GM12878 (cell line): Measurements from ENCODE around the gene INHBC. TPM values are rescaled to one million over a fixed set of nuclear protein-coding genes. Genes with fewer than 3 reads are reported as not detected.

Source experiments
- ATAC-seq: fragments of 200-7000 bp; cut with Tn5 transposase; 3 replicates; pipeline ENCODE4 v1.9.1; 2020; ENCODE audit warnings: mild to moderate bottlenecking, moderate library complexity
- BruUV-seq: library from RNA; stranded (reverse); fragments of 400-500 nt; replicated peaks from 2 replicates; lab custom pipeline; 2021; lab: Mats Ljungman, UMichigan
- CTCF ChIA-PET: fragments of 300-600 bp; sonication (Branson Sonifier 250); formaldehyde crosslinking; extraction: SDS; loops from one replicate; lab custom pipeline; 2021; ENCODE audit warnings: inconsistent platforms; lab: Yijun Ruan, JAX
- POLR2A ChIA-PET: fragments of 350-600 bp; formaldehyde crosslinking; extraction: SDS; loops from one replicate; lab custom pipeline; 2021; ENCODE audit warnings: inconsistent platforms; lab: Charles Lee
- RAD21 ChIA-PET: fragments of 300-600 bp; sonication (Branson Sonifier 250); formaldehyde crosslinking; loops from one replicate; lab custom pipeline; 2023; ENCODE audit warnings: antibody characterized with exemption; ENCODE audit not compliant: unreplicated experiment; lab: Charles Lee
- SMC1A ChIA-PET: fragments of 300-600 bp; sonication (Branson Sonifier 250); formaldehyde crosslinking; loops from one replicate; lab custom pipeline; 2023; ENCODE audit not compliant: unreplicated experiment, uncharacterized antibody; lab: Charles Lee
- DNase-seq: peaks from one replicate; pipeline ENCODE4 v3.0.0-alpha.2; 2011; ENCODE audit warnings: low read depth, low spot score
- FAIRE-seq: peaks from 3 replicates; lab custom pipeline; 2011; peaks lifted over from hg19 to GRCh38; lab: Jason Lieb, UNC
- H2AFZ ChIP-seq: 2 replicates; pipeline ENCODE4 v1.6.0; 2011; ENCODE audit warnings: low read depth, low read length, control low read depth; ENCODE audit not compliant: control insufficient read depth
- H3K27ac ChIP-seq: 2 replicates; pipeline ENCODE4 v1.5.1; 2011; ENCODE audit warnings: control low read depth; ENCODE audit not compliant: control insufficient read depth, insufficient read depth
- H3K27me3 ChIP-seq, 2 experiments: replicated peaks in 1 of 2; 2 replicates each; pipeline versions ENCODE4 v1.6.0 to v1.6.1; 2011; ENCODE audit warnings: low read length in 1 of 2; ENCODE audit not compliant: control insufficient read depth in 2 of 2, insufficient read depth in 2 of 2
- H3K36me3 ChIP-seq, 2 experiments: 2 replicates each; pipeline ENCODE4 v1.5.1; 2011; ENCODE audit warnings: low read length in 1 of 2; ENCODE audit not compliant: control insufficient read depth in 2 of 2, insufficient read depth in 2 of 2
- H3K4me1 ChIP-seq: 2 replicates; pipeline ENCODE4 v1.6.1; 2011; ENCODE audit warnings: mild to moderate bottlenecking, low read length, moderate library complexity, mixed read lengths; ENCODE audit not compliant: control insufficient read depth, insufficient read depth
- H3K4me2 ChIP-seq: 2 replicates; pipeline ENCODE4 v1.6.0; 2011; ENCODE audit warnings: control low read depth; ENCODE audit not compliant: control insufficient read depth, insufficient read depth
- H3K4me3 ChIP-seq: fragments of 200-600 bp; sonication (generic); 2 replicates; pipeline ENCODE4 v1.5.1; 2016
- H3K79me2 ChIP-seq: 2 replicates; pipeline ENCODE4 v1.6.0; 2011; ENCODE audit warnings: low read length; ENCODE audit not compliant: control insufficient read depth, insufficient read depth
- H3K9ac ChIP-seq: 2 replicates; pipeline ENCODE4 v1.8.0; 2011; ENCODE audit warnings: low read length, control low read depth, mixed read lengths; ENCODE audit not compliant: control insufficient read depth, insufficient read depth
- H3K9me3 ChIP-seq: replicated peaks from 3 replicates; pipeline ENCODE4 v1.5.1; 2011; ENCODE audit warnings: mild to moderate bottlenecking, low read length; ENCODE audit not compliant: control insufficient read depth, insufficient read depth
- H4K20me1 ChIP-seq: 2 replicates; pipeline ENCODE4 v1.6.0; 2011; ENCODE audit not compliant: control insufficient read depth, insufficient read depth
- ASH2L ChIP-seq: fragments of 300-600, 200-600 bp; sonication (generic); IDR thresholded peaks from 2 replicates; pipeline ENCODE4 v1.6.1; 2017; ENCODE audit warnings: low read depth, mild to moderate bottlenecking, borderline replicate concordance
- CBFB ChIP-seq: IDR thresholded peaks from 2 replicates; pipeline ENCODE4 v1.6.1; 2016; ENCODE audit warnings: antibody characterized with exemption, low read depth
- EGR1 ChIP-seq, 2 experiments: IDR thresholded peaks; 1 replicate in 1 of 2; 2 replicates in 1 of 2; pipeline ENCODE4 v1.6.1; 2011 to 2012; ENCODE audit warnings: low read depth in 2 of 2, low read length in 2 of 2, borderline replicate concordance in 1 of 2, mild to moderate bottlenecking in 1 of 2, moderate library complexity in 1 of 2
- GATAD2B ChIP-seq: fragments of 450-650 bp; conservative IDR thresholded peaks from 2 replicates; pipeline ENCODE4 v1.6.1; 2017; ENCODE audit warnings: low read depth, mild to moderate bottlenecking, moderate library complexity
- HDAC2 ChIP-seq: fragments of 200-600 bp; sonication (generic); IDR thresholded peaks from 2 replicates; pipeline ENCODE4 v1.6.1; 2017
- IKZF2 ChIP-seq, 2 experiments: fragments of 450-650 bp; IDR thresholded peaks; 2 replicates each; pipeline ENCODE4 v1.6.1; 2017; ENCODE audit warnings: mild to moderate bottlenecking in 2 of 2, moderate library complexity in 2 of 2
- IRF4 ChIP-seq: IDR thresholded peaks from 2 replicates; pipeline ENCODE4 v1.6.1; 2011; ENCODE audit warnings: low read depth, low read length
- IRF5 ChIP-seq: fragments of 450-650 bp; IDR thresholded peaks from 2 replicates; pipeline ENCODE4 v1.6.1; 2017; ENCODE audit warnings: borderline replicate concordance
- JUND ChIP-seq: IDR thresholded peaks from 2 replicates; pipeline ENCODE4 v1.6.1; 2012; ENCODE audit warnings: low read depth, mild to moderate bottlenecking, low read length, improper control_type of control experiment, moderate library complexity
- KAT2A ChIP-seq: conservative IDR thresholded peaks from 2 replicates; pipeline ENCODE4 v1.6.1; 2011; ENCODE audit warnings: low read depth, low read length; ENCODE audit not compliant: control insufficient read depth
- KDM1A ChIP-seq: fragments of 200-600 bp; sonication (generic); IDR thresholded peaks from 2 replicates; pipeline ENCODE4 v1.6.1; 2016; ENCODE audit warnings: borderline replicate concordance
- MEF2B ChIP-seq: fragments of 450-650 bp; IDR thresholded peaks from 2 replicates; pipeline ENCODE4 v1.6.1; 2018; ENCODE audit warnings: mild to moderate bottlenecking, moderate library complexity; ENCODE audit not compliant: partially characterized antibody, poor library complexity, severe bottlenecking
- MXI1 ChIP-seq: fragments of 150-350 bp; IDR thresholded peaks from 2 replicates; pipeline ENCODE4 v1.6.1; 2011; ENCODE audit warnings: low read depth, mild to moderate bottlenecking, inconsistent platforms, low read length, improper control_type of control experiment
- NFYB ChIP-seq: IDR thresholded peaks from 2 replicates; pipeline ENCODE4 v1.6.1; 2011; ENCODE audit warnings: low read depth, mild to moderate bottlenecking, low read length, improper control_type of control experiment, moderate library complexity; ENCODE audit not compliant: insufficient read depth
- NR2C1 ChIP-seq: fragments of 450-650 bp; IDR thresholded peaks from 2 replicates; pipeline ENCODE4 v1.6.1; 2017; ENCODE audit warnings: antibody characterized with exemption, mild to moderate bottlenecking, moderate library complexity
- NRF1 ChIP-seq: conservative IDR thresholded peaks from 2 replicates; pipeline ENCODE4 v1.6.1; 2011; ENCODE audit warnings: mild to moderate bottlenecking, low read depth, low read length, improper control_type of control experiment
- PAX8 ChIP-seq: fragments of 450-650 bp; IDR thresholded peaks from 2 replicates; pipeline ENCODE4 v1.6.1; 2017; ENCODE audit warnings: mild to moderate bottlenecking, moderate library complexity
- POU2F2 ChIP-seq: IDR thresholded peaks from 3 replicates; pipeline ENCODE4 v1.6.1; 2011; ENCODE audit warnings: low read depth, mild to moderate bottlenecking, low read length, borderline replicate concordance
- RCOR1 ChIP-seq: conservative IDR thresholded peaks from 2 replicates; pipeline ENCODE4 v1.6.1; 2012; ENCODE audit warnings: low read depth, low read length, improper control_type of control experiment
- SREBF2 ChIP-seq: IDR thresholded peaks from 2 replicates; pipeline ENCODE4 v1.6.1; 2012; ENCODE audit warnings: mild to moderate bottlenecking, low read length
- ZNF274 ChIP-seq: IDR thresholded peaks from one replicate; pipeline ENCODE4 v1.8.0; 2011; ENCODE audit not compliant: insufficient read length, insufficient read depth
- WGBS: methylation state at CpG from one replicate; pipeline ENCODE4 v1.1.6; 2016; ENCODE audit warnings: low lambda C conversion rate; ENCODE audit not compliant: insufficient replicate concordance, insufficient coverage; ENCODE audit errors: missing lambda C conversion rate; 5-methylcytosine and 5-hydroxymethylcytosine counted together
- in situ Hi-C: fragments of 300-500 bp; cut with MboI; formaldehyde crosslinking; loops from 9 replicates; pipeline ENCODE4 v1.14.3; 2018; ENCODE audit warnings: mixed read lengths
- intact Hi-C: fragments of 100-400 bp; cut with micrococcal nuclease; formaldehyde crosslinking; loops from one replicate; pipeline ENCODE4 v1.14.2; 2022; ENCODE audit not compliant: unreplicated experiment
- polyA plus RNA-seq, 11 experiments: library from polyadenylated mRNA; depleted of rRNA in 4 of 11; unstranded in 6 of 11; stranded (reverse) in 5 of 11; fragments of >200 nt; fragmentation: Nextera tagmentation in 4 of 11; fragmentation: Illumina TruSeq in 1 of 11; extraction: Ambion mirVana in 4 of 11; extraction: Trizol in 1 of 11; gene quantifications; 1 replicate in 1 of 11; 2 replicates in 10 of 11; pipeline versions ENCODE4 v1.2.1 to v1.2.3, GENCODE V29; 2011 to 2016; ENCODE audit warnings: inconsistent platforms in 2 of 11, missing spikeins in 2 of 11, low read depth in 1 of 11
- total RNA-seq, 4 experiments: library from RNA; depleted of rRNA in 3 of 4; stranded (reverse); fragments of >200 nt in 3 of 4; fragmentation: Illumina TruSeq in 1 of 4; extraction: Trizol in 1 of 4; gene quantifications; 2 replicates each; pipeline versions ENCODE4 v1.2.1 to v1.2.3, GENCODE V29; 2013 to 2021
- TF ChIP-seq, protein P1 (sequence below): fragments of 450-650 bp; IDR thresholded peaks from 2 replicates; pipeline ENCODE4 v1.6.1; 2017; ENCODE audit warnings: mild to moderate bottlenecking

INHBC gene
- total and polyA plus RNA-seq, 10 of the 15 experiments (the other 5 are each of a cell fraction or from before 2014, with no cell fraction given): 0.04 to 0.22 (median 0.13) TPM; not detected in 5

DNA sequence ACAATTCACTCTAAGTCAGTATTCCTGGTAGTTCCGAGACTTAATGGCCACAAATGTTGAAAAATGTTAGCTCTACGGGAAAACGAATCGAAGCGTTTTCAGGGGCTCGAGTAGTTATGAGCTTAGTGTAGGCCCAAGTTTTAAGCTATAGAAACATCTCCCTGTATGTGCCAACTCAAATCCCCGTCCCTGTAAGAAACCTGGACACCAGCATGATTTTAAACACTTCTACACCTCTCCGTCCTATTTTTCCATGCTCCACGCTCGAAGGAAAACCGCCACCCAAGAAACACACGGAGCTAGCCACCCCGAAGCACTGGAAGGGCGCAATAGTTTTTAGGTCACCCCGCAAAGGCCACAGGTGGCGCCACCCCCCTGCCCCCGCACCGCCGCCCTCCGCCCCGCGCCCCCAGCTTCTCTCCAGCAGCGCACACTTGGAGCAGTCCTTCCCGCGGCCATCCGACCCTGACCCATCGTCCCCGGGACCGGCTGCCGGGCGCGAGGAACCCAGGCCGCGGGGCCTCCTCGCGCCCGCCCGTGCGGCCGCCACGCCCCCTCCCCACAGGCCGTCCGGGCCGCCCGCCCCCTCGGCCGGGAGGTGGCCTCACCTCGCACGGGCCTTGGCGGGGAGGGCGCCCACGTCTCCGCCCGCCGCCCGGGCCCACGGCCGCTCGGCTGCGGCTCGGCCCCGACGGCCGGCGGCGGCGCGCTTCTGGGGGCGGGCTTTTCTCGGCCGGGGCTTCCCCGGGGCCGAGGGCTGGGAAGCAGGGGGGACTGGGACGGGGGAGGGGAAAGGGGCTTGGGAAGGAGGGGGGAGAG, 4.3 kb upstream of the INHBC start:
- H3K4me2 ChIP-seq: peak overlapping the region; percentile 81
- peak overlapping the region; percentile 90 for H3K27ac ChIP-seq
- no TSS peak for BruUV-seq
- peaks cover 20% of the 10 kb centered on the region for H3K79me2 ChIP-seq
- H4K20me1 ChIP-seq: no peaks in the 10 kb centered on the region
- DNase-seq: no peak
- SMC1A ChIA-PET: interaction anchor here (0.7 to 2.1 kb wide), 8 partner anchors 11 to 169 kb away, joined by 3 to 30 read pairs (median 4); partner anchors contain the start of genes GLI1 and INHBE
- no peaks in the 10 kb centered on the region for H3K27me3 ChIP-seq
- peak; percentile 35 for FAIRE-seq
- in situ Hi-C loops: no loop called here
- ATAC-seq: peak; percentile 81
- RAD21 ChIA-PET: interaction anchor here (0.6 to 2.2 kb wide), 10 partner anchors 9 to 184 kb away, joined by 3 to 55 read pairs (median 4); partner anchors contain the start of genes GLI1 and INHBE
- no peaks in the 10 kb centered on the region for H3K9me3 ChIP-seq
- peaks cover 5% of the 10 kb centered on the region; the same call in 1 of the 2 replicates for H3K4me1 ChIP-seq
- intact Hi-C loops: no loop called here
- H2AFZ ChIP-seq: peak overlapping the region; percentile 69
- peak overlapping the region; percentile 90 for H3K9ac ChIP-seq
- WGBS: 1% methylated on average over 28 of the region's 74 CpGs
- no peaks in the 10 kb centered on the region; a peak in 1 of 4 replicates for H3K36me3 ChIP-seq
- CTCF ChIA-PET: interaction anchor here (0.6 to 5.7 kb wide), 9 partner anchors 12 to 123 kb away, joined by 3 to 82 read pairs (median 6); partner anchors contain the start of gene INHBE
- H3K4me3 ChIP-seq: peak overlapping the region; percentile 88
- POLR2A ChIA-PET: interaction anchor here (0.6 to 2.3 kb wide), 8 partner anchors 23 to 181 kb away, joined by 3 to 29 read pairs (median 4); partner anchors contain the start of genes GLI1 and INHBE
- TF ChIP-seq POU2F2 (no peak), SREBF2 (no peak), RCOR1 (no peak), PAX8 (no peak), NR2C1 (no peak), KDM1A (no peak), ZNF274 (no peak), IRF4 (no peak), MEF2B (no peak), EGR1 (IDR thresholded peaks at IDR 0.05; ENCODE audit: borderline replicate concordance in 1 of 2, low read depth in 2 of 2, low read length in 2 of 2) (peak in 1 of 2 experiments; percentile 69; a peak in 2 of 3 replicates), JUND (no peak), HDAC2 (no peak), IKZF2 (IDR thresholded peaks at IDR 0.05) (peak; percentile 9 to 19; a peak in 1 of 4 replicates), GATAD2B (no peak; the same call in 1 of the 2 replicates), NFYB (no peak), KAT2A (no peak), IRF5 (no peak), CBFB (no peak; the same call in 1 of the 2 replicates), NRF1 (no peak), ASH2L (no peak), MXI1 (no peak)
- TF ChIP-seq, protein P1, sequence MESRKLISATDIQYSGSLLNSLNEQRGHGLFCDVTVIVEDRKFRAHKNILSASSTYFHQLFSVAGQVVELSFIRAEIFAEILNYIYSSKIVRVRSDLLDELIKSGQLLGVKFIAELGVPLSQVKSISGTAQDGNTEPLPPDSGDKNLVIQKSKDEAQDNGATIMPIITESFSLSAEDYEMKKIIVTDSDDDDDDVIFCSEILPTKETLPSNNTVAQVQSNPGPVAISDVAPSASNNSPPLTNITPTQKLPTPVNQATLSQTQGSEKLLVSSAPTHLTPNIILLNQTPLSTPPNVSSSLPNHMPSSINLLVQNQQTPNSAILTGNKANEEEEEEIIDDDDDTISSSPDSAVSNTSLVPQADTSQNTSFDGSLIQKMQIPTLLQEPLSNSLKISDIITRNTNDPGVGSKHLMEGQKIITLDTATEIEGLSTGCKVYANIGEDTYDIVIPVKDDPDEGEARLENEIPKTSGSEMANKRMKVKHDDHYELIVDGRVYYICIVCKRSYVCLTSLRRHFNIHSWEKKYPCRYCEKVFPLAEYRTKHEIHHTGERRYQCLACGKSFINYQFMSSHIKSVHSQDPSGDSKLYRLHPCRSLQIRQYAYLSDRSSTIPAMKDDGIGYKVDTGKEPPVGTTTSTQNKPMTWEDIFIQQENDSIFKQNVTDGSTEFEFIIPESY: no peak
